Activated gamma-delta T cell treated with anti-CD3 and anti-CD28 coated beads, Interleukin-2, amount 50 U/mL, for 16 hours (primary cell): ENCODE data around the gene TBC1D22A.

Experiments
- DNase-seq: peaks from one replicate; pipeline ENCODE4 v3.0.0-alpha.2; 2020; ENCODE audit warnings: low read depth

Gene TBC1D22A

DNA sequence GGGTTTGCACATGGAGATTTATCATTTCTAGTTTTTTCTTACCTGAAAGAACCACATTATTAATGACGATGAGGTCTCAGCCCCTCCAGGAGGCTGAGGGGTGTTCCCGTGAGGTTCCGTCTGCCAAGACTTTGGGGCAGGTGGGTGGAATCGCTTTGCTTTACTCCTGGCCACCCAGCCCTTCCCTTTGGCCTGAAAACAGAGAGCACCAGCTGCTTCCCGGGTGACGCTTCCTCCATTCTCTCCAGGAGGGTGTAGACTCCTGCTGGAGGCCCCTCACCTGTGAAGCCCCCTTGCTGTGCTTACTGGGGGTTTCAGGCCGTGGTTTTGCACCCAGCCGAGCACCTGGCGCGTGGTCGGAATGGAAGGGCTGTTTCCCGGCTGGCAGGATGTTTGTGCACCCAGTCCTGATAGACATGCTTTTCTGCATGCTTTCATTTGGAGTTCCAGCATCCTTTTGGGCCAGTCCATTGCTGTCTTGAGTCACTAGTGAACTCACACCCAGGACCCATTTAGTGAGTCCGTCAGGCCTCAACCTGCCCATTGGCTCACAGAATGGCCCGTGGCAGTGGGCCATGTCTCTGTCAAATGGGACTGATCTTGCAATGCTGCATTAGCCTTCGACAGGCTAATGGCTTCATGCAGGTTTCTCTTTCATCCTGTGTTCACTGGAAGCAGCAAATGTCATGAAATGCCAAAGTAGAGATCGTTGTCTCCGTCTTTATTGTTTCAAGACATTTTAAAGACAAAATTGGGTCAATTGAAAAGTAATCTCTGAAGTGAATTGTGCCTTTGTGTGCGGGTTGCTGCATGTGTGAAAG is 360.8 kb downstream of the TBC1D22A start:
- DNase-seq, result no peak

GRCh38 chr22:47123827-47124442 is 361.5 kb downstream of the TBC1D22A start:
- no peak for DNase-seq

GRCh38 chr22:47124451-47124881 is 362.0 kb downstream of the TBC1D22A start:
- no peak for DNase-seq

DNA sequence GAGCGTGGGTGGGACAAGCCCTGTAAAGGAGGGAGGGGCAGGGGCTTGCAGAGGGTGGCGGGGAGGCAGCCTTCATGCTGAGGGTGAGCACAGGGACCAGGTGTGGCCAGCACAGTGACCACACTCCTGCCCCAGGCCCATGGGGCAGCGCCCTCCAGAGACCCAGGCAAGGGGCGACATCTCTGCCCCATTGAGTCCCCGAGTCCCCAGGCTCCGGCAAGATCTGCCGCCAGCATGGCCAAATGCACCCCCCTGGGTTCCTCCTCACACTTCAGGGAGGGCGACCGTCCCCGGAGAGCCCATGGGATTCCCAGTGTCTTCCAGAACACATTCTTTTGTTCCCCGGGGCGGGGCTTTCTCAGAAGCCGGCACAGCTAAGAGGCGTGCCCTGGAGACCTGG is 362.5 kb downstream of the TBC1D22A start:
- no peak for DNase-seq

DNA sequence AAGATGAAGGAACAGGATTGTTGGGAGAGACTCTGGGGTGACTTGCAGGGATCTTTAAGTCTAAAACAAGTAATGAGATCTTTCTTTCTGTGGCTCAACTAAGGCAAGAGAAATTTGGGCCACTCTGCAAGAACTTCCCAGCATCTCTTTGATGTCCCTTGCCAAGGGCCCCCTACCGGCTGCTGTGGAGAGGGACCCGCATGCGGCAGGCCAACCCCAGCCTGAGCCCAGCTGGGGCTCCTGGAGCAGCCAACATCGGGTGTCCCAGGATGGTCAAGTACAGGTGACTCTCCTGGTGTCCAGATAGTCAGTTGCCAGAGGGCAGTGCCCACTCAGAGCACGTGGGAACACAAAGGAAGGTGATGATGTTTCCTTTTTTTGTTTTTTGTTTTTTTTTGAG is 363.2 kb downstream of the TBC1D22A start:
- DNase-seq, result no peak

DNA sequence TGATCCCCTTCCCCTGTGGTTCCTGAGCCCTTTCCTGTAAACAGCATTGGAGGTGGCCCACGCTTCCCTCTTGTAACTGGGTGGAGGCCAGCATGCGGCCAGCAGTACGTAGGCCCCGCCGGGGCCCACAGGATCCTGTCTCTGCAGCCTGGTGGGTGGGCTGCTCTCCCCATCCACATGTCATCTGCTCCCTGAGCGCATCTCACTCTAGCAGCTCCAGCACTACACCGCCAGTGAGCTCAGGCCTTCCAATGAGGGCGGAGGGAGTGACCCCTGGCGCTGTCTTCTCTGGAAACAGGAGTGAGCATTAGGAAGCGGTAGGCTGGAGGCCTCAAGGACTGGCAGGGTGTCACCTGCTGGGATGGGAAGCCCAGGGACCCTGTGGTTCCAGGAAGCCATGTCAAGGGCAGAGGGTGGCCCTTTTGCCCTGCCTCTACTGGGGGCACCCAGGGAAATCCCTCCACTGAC is 363.9 kb downstream of the TBC1D22A start:
- no peak for DNase-seq

DNA sequence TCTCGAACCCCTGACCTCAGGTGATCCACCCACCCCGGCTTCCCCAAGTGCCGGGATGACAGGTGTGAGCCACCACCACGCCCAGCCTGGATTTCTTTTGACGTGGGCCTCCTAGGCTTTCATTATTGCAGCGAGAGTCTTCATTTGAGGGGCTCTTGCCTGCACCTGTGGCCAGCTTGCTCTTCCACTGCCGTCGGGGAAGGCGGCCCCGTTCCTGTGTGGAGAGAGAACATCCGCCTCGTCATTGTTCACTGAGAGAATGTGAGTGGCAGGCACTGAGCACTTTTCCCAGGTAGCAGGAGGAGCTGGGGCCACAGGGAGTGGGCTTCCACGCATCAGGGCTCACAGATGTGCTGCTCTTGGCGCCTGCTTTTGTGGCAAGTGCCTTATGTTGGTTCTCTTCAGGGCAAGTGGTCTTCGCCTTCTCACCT is 365.0 kb downstream of the TBC1D22A start:
- no peak for DNase-seq

- no peak for DNase-seq
Measured at GRCh38 chr22:47128216-47128615, 365.8 kb downstream of the TBC1D22A start.

DNA sequence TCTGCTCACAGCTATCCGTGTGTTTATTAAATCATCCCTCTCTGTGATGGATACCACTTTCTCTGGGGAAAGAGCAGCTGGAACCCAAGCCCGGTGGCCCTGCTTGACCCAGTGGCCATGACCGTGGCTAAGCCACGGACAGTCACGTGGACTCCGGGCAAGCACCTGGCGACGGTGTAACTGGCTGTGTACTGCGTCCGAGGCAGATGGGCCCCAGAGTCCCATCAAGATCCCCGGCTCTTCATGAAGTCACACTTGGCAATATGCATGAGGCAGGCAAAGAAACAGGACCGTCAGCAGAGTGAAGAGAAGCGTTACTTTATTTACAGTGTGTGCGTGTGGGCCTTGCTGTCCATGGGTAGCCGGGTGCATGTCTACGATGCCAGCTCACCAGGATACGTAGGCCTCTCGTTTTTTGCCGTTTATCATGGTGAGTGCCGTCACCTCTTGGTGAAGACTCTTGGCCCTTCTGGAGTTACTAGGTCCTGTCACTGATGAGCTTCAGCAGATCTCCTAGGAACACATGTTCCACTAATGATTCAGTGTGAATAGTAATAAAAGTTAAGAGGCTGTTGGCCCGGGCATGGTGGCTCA is 366.3 kb downstream of the TBC1D22A start:
- DNase-seq, result no peak

GRCh38 chr22:47129902-47130635 is 367.6 kb downstream of the TBC1D22A start:
- DNase-seq, result no peak

DNA sequence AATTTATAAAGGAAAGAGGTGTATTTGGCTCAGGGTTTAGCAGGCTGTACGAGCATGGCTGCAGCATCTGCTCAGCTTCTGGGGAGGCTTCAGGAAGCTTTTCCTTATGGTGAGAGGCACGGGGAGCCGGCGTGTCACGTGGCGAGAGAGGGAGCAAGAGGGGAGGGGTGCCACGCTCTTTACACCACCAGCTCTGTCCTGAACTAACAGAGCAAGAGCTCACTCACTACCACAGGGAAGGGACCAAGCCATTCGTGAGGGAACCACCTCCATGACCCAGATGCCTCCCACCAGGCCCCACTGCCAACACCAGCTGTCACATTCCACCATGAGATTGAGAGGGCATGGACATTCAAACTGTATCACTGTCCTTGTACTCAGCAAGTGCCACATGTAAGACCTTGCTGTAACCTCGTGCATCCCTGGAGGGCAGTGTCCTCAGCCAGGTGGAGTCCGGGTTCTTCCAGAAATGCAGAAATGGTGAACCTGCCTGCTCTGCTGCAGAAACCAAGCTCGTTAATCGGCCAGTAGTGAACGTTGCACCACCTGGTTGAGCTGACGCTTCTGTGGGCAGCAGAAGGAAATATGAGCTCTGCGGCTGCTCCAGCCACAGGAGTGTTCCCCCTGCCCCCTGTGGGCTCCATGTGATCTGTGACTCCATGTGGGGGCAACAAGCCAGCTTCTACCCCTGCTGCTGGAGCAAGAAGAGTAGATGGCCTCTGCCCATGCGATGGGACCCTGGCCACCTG is 368.6 kb downstream of the TBC1D22A start:
- DNase-seq, result no peak

GRCh38 chr22:47131632-47132427 is 369.4 kb downstream of the TBC1D22A start:
- DNase-seq, result no peak

- no peak for DNase-seq
Measured at GRCh38 chr22:47132428-47132825, 370.0 kb downstream of the TBC1D22A start.

DNA sequence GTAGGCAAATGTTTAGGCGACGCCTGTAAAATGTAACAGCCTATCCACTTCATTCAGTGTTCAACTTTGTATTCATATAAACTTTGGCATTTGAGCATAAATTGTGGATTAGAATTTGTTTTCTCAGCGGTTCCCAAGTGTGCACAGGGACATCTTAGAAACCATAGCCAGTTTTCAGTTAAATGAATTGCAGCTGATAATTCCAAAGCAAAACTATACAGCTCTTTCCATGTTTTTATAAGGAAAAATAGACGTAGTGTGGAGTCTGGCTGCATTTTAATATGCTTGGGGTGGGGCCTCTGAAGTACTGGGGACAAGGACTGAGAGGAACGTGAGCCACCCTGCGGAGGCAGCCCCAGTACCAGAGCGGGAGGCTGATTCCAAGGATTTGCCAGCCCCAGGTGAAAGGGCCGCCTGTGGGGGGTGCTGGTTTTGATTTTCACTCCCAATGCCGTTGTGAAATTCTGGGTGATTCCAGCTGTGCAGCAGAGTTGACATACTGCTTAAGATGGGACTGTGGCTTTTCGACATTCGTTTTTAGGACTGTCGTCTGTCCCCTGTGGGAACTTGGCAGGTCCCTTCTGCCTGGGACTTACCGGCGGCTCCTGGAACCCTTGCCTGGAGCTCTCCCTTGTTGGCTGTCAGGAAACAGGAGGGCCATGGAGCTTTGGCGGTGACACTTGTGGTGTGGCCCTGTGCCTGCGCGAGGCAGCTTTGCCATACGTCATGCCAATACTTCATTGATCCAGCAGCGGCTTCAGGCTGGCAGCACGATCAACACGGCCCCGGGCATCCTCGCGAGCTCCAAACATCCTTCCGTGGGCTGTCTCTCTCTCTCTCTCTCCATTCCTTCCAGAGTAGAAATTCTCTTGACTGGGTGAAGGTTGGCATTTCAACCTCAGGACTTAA is 370.9 kb downstream of the TBC1D22A start:
- no peak for DNase-seq

- no peak for DNase-seq
Measured at GRCh38 chr22:47134222-47134621, 371.8 kb downstream of the TBC1D22A start.

DNA sequence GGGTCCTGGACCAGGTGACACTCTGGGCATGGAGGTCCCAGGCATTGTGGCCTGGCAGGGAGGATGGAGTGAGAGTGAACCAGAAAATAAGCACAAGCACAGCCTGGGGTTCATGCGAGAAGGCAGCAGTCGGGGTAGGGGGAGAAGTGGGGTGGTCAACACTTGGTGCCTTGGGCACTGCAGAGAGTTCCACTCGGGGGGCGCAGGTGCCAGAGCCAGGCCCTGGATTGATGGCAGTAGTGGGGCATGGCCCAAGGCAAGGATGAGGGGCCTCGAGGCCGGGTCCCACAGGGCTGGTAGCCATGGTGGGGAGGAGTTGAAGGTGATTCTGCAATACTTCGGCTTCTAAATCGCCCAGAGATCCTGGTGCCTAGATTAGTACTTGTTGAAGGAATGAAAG is 372.9 kb downstream of the TBC1D22A start:
- no peak for DNase-seq

- no peak for DNase-seq
Measured at GRCh38 chr22:47136050-47136449, 373.6 kb downstream of the TBC1D22A start.

- no peak for DNase-seq
Measured at GRCh38 chr22:47136671-47137070, 374.2 kb downstream of the TBC1D22A start.

- no peak for DNase-seq
Measured at GRCh38 chr22:47139013-47139789, 376.8 kb downstream of the TBC1D22A start.
